ENCODE measurements around the gene NUP85.

Gene NUP85

DNA sequence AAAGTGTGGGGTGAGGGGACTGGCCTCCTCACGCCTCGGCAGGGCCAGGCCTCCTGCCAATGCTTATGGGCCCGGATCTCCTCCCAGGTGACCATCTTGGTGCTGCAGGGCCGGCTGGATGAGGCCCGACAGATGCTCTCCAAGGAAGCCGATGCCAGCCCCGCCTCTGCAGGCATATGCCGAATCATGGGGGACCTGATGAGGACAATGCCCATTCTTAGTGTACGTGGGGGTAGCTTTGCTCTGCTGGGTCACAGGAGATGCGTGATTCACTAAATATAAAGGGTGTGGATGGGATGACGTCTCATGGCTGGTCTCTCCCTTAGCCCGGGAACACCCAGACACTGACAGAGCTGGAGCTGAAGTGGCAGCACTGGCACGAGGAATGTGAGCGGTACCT is 19.5 kb downstream of the NUP85 start:
- no peak for DNase-seq (ENCODE audit: low read depth in 2 of 2)
- H3K4me3 ChIP-seq (replicated peaks in 1 of 2; ENCODE audit: low read depth in 2 of 2, low read length in 2 of 2), result no peak overlapping the region
- TF ChIP-seq, protein P1, sequence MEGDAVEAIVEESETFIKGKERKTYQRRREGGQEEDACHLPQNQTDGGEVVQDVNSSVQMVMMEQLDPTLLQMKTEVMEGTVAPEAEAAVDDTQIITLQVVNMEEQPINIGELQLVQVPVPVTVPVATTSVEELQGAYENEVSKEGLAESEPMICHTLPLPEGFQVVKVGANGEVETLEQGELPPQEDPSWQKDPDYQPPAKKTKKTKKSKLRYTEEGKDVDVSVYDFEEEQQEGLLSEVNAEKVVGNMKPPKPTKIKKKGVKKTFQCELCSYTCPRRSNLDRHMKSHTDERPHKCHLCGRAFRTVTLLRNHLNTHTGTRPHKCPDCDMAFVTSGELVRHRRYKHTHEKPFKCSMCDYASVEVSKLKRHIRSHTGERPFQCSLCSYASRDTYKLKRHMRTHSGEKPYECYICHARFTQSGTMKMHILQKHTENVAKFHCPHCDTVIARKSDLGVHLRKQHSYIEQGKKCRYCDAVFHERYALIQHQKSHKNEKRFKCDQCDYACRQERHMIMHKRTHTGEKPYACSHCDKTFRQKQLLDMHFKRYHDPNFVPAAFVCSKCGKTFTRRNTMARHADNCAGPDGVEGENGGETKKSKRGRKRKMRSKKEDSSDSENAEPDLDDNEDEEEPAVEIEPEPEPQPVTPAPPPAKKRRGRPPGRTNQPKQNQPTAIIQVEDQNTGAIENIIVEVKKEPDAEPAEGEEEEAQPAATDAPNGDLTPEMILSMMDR (IDR thresholded peaks at IDR 0.05; ENCODE audit: low read depth, low read length), result no peak

DNA sequence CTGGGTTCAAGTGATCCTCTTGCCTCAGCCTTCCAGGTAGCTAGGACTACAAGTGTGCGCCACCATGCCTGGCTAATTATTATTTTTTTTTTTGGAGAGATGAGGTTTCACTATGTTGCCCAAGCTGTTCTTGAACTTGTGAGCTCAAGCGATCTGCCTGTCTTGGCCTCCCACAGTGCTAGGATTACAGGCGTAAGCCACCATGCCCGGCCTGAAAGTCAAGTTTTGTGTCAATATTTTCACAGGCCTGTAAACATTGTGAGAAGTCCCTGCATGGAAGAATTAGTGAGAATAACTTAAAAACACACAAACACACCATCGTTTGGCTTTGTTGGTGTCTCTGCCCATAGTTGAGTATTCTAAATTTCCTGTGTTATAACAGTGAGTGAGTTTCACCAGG is 22.2 kb downstream of the NUP85 start:
- TF ChIP-seq, protein P1 (IDR thresholded peaks at IDR 0.05; ENCODE audit: low read depth, low read length), result no peak
- H3K4me3 ChIP-seq (replicated peaks in 1 of 2; ENCODE audit: low read depth in 2 of 2, low read length in 2 of 2), result no peak overlapping the region
- no peak for DNase-seq (ENCODE audit: low read depth in 2 of 2)

- DNase-seq (ENCODE audit: low read depth in 2 of 2), result peak in 1 of 2 donors; percentile 16
- H3K4me3 ChIP-seq (replicated peaks in 1 of 2; ENCODE audit: low read depth in 2 of 2, low read length in 2 of 2), result no peak overlapping the region
- TF ChIP-seq, protein P1 (IDR thresholded peaks at IDR 0.05; ENCODE audit: low read depth, low read length), result no peak
These were observed 22.8 kb downstream of the NUP85 start for GRCh38 chr17:75228305-75228704.

GRCh38 chr17:75228847-75229246 is 23.4 kb downstream of the NUP85 start:
- TF ChIP-seq, protein P1 (IDR thresholded peaks at IDR 0.05; ENCODE audit: low read depth, low read length), result no peak
- H3K4me3 ChIP-seq (replicated peaks in 1 of 2; ENCODE audit: low read depth in 2 of 2, low read length in 2 of 2), result no peak overlapping the region
- no peak for DNase-seq (ENCODE audit: low read depth in 2 of 2)

GRCh38 chr17:75231071-75231470 is 25.6 kb downstream of the NUP85 start:
- DNase-seq (ENCODE audit: low read depth in 2 of 2), result no peak
- TF ChIP-seq, protein P1 (IDR thresholded peaks at IDR 0.05; ENCODE audit: low read depth, low read length), result no peak
- H3K4me3 ChIP-seq (replicated peaks in 1 of 2; ENCODE audit: low read depth in 2 of 2, low read length in 2 of 2), result no peak overlapping the region

DNA sequence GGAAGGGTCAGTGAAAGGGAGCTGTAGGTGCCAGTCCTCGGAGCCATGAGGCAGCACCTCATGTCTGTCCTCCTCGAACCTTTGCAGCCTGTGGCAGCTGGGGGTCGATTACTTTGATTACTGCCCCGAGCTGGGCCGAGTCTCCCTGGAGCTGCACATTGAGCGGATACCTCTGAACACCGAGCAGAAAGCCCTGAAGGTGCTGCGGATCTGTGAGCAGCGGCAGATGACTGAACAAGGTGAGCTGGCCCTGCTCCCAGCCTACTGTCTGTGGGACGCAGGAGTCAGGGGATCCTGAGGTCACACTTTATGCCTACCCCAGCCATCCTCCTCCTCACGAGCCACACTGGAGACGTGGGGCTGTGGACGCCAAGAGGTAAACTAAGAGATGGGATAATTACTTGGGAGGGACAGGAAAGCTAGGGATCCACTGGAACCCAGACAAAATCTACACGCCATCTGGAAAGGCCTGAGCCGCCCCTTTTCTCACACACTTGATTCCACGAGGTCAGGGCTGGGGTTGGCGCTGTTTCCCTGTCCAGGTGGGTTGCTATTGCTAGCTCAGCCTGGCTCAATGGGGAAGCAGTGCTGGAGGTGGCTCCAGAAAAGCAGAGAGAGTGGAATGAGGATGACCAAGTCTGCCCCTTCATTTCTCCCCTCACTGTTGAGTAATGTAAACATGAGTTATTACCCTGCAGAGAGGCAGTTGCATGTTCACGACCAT is 26.4 kb downstream of the NUP85 start:
- H3K4me3 ChIP-seq (replicated peaks in 1 of 2; ENCODE audit: low read depth in 2 of 2, low read length in 2 of 2), result no peak overlapping the region
- no peak for DNase-seq (ENCODE audit: low read depth in 2 of 2)

More for the DNA sequence above, 26.4 kb downstream of the NUP85 start:
- TF ChIP-seq, protein P1 (IDR thresholded peaks at IDR 0.05; ENCODE audit: low read depth, low read length), result no peak

All from cardiac fibroblast (primary cell).